ENCODE results near the gene TF. TPM values are rescaled to one million over a fixed set of nuclear protein-coding genes. Genes with fewer than 3 reads are reported as not detected.

TF gene
- total RNA-seq, 1 donor from 2014 or later = 4.4 TPM

DNA sequence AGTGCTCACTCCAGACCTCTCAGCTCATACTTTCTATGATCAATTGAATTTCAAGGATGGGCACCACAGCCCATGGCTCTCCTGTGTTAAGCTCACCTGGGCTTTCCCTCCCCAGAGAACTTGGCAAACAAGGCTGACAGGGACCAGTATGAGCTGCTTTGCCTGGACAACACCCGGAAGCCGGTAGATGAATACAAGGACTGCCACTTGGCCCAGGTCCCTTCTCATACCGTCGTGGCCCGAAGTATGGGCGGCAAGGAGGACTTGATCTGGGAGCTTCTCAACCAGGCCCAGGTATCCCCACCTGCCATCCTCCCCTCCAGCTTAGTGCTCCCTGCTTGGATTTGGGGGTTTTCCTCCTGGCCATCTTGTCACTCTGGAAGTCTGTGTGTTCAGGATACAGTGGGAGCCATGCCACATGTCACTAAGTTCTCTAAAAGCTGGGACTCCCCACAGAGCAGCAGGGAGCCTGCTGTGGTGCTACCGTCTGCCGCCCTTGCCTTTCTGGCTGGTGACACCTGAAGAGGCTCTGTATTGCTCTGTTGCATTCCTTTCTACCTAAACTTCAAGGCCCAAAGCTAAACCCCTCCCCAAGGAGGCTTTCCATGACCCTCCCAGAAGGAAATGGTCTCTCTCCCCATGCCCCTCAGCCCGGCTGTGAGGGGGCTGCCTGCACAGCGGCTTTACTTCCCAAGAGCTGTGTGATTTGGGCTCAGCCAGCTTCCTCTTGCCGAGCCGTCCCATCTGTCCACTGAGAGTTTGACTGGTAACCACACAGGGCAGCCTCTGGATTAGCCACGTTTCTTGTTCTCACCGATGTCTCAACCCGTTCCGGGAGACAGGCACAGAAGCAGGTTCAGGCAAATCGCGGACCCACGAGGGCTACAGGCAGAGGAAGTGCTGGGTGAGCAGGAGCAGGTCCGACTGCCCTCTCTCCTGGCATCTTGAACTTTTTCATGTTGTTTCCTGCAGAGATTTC is 10.8 kb downstream of the TF start:
- TF ChIP-seq, protein P1, sequence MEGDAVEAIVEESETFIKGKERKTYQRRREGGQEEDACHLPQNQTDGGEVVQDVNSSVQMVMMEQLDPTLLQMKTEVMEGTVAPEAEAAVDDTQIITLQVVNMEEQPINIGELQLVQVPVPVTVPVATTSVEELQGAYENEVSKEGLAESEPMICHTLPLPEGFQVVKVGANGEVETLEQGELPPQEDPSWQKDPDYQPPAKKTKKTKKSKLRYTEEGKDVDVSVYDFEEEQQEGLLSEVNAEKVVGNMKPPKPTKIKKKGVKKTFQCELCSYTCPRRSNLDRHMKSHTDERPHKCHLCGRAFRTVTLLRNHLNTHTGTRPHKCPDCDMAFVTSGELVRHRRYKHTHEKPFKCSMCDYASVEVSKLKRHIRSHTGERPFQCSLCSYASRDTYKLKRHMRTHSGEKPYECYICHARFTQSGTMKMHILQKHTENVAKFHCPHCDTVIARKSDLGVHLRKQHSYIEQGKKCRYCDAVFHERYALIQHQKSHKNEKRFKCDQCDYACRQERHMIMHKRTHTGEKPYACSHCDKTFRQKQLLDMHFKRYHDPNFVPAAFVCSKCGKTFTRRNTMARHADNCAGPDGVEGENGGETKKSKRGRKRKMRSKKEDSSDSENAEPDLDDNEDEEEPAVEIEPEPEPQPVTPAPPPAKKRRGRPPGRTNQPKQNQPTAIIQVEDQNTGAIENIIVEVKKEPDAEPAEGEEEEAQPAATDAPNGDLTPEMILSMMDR (IDR thresholded peaks at IDR 0.05; ENCODE audit: unreplicated experiment) = no peak
- Mint-ChIP-seq H3K4me3 (ENCODE audit: low read depth) (no peak overlapping the region), H3K9me3 (ENCODE audit: low read depth) (no peaks in the 10 kb centered on the region), H3K4me1 (ENCODE audit: low read depth) (no peaks in the 10 kb centered on the region), H3K27me3 (peaks cover 7% of the 10 kb centered on the region), H3K36me3 (ENCODE audit: insufficient read depth) (no peaks in the 10 kb centered on the region), H3K27ac (no peak overlapping the region)
- no peak for DNase-seq (ENCODE audit: low spot score, unreplicated experiment)

DNA sequence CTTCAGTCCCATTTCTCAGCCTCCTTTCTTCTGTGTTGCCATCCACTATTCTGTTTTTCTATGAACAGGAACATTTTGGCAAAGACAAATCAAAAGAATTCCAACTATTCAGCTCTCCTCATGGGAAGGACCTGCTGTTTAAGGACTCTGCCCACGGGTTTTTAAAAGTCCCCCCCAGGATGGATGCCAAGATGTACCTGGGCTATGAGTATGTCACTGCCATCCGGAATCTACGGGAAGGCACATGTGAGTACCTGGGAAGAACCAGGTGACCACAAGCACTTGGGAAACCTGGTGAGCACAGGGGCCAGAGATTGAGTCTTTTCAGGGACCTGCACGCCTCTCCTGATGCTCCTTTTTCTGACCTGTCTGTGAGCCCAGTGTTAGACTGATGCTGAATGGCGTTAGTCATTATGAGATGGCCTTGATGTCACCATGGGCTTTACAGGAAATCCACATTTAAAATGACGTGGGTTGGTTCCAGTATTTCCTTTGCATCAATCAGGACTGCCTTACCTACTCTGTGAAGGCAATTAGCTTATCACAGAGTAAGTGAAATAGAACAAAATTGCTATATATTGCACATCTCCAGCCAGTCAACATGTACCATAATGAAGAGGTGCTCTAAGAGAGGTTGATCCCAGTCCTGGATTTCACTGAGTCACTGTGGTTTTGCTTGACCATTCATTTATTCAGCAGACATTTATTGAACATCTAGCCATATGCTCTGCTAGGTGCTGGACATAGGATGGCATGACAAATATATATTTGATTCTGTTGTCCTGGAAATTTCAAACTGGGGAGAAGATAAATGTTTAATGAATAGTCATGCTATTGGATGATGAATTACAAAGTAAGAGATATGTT is 11.7 kb downstream of the TF start:
- no peaks in the 10 kb centered on the region for H3K36me3 Mint-ChIP-seq (ENCODE audit: insufficient read depth)
- TF ChIP-seq, protein P1 (IDR thresholded peaks at IDR 0.05; ENCODE audit: unreplicated experiment) = no peak
- H3K4me3 Mint-ChIP-seq (ENCODE audit: low read depth) = no peak overlapping the region

DNA sequence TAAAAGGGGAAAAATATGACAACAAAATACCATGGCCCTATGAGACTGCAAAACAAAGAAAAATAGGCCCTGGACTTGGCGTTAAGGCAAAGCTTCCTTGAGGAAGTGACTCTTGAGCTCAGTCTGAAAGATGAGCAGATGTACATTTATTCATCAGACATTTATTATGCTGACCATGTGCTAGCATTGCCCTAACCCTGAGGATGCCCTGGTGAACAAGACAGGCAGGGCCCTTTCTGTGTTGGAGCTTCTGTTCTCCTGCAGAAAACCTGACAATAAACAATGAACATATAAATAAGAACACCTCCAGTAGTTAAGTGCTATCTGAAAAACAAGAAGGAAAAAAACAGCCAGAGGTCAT is 12.4 kb downstream of the TF start:
- TF ChIP-seq, protein P1 (IDR thresholded peaks at IDR 0.05; ENCODE audit: unreplicated experiment) = no peak
- no peak for DNase-seq (ENCODE audit: low spot score, unreplicated experiment)
- Mint-ChIP-seq H3K4me1 (ENCODE audit: low read depth) (no peaks in the 10 kb centered on the region), H3K4me3 (ENCODE audit: low read depth) (no peak overlapping the region), H3K27me3 (peaks cover 7% of the 10 kb centered on the region), H3K36me3 (ENCODE audit: insufficient read depth) (no peaks in the 10 kb centered on the region), H3K27ac (no peak overlapping the region), H3K9me3 (ENCODE audit: low read depth) (no peaks in the 10 kb centered on the region)

More for the DNA sequence above, 11.7 kb downstream of the TF start:
- Mint-ChIP-seq H3K4me1 (ENCODE audit: low read depth) (no peaks in the 10 kb centered on the region), H3K9me3 (ENCODE audit: low read depth) (no peaks in the 10 kb centered on the region), H3K27me3 (peaks cover 7% of the 10 kb centered on the region), H3K27ac (no peak overlapping the region)
- no peak for DNase-seq (ENCODE audit: low spot score, unreplicated experiment)

GRCh38 chr3:133758964-133759739 is 13.0 kb downstream of the TF start:
- TF ChIP-seq, protein P1 (IDR thresholded peaks at IDR 0.05; ENCODE audit: unreplicated experiment) = no peak
- no peak overlapping the region for H3K4me3 Mint-ChIP-seq (ENCODE audit: low read depth)
- no peaks in the 10 kb centered on the region for H3K4me1 Mint-ChIP-seq (ENCODE audit: low read depth)
- no peaks in the 10 kb centered on the region for H3K9me3 Mint-ChIP-seq (ENCODE audit: low read depth)
- H3K27me3 Mint-ChIP-seq = peaks cover 10% of the 10 kb centered on the region
- no peaks in the 10 kb centered on the region for H3K36me3 Mint-ChIP-seq (ENCODE audit: insufficient read depth)
- no peak for DNase-seq (ENCODE audit: low spot score, unreplicated experiment)
- H3K27ac Mint-ChIP-seq = no peak overlapping the region
